ENCODE results near the gene EIF3L. TPM values are rescaled to one million over a fixed set of nuclear protein-coding genes. Genes with fewer than 3 reads are reported as not detected.

The EIF3L gene
- total RNA-seq, 1 experiment from 2014 or later: 739 TPM

DNA sequence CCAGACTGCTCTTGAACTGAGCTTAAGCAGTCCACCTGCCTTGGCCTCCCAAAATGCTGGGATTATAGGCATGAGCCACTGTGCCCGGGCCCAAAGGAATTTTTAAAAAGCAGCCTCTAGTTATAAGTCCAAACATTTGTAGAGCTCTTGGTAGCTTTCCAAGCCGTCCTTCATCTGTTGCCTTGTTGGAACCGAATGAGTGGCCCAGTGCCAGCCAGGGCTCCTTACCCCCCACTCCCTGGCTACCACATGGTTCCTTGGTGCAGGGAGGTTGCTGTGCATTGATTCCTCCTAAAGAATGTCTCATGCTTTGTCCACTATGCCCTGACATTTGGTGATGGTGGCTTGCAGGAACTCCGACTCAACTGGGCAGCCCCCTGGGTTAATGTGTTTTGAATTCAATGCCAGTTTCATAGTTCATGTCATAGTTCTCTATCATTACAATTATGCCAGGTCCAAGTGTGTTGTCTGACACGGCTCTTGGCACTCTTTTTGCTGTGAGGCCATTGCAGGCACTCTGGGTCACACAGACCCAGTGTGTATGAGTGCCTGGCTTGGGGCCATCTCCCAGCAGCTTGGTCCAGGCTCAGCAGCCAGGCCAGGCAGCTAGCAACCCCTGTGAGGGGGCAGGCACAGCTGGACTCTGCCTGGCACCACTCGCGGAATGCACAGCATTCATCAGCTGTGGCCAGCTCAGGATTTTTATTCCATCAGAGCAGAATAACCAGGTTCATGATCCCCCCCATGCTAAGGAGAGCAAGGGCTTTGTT lies 43.5 kb downstream of the EIF3L start:
- no CpG with 5 or more reads among the region's 7 CpGs for WGBS (ENCODE audit: extremely low coverage, insufficient read length, low lambda C conversion rate)
- H3K4me1 Mint-ChIP-seq: peaks cover 33 to 40% of the 10 kb centered on the region in 2 experiments

More for the DNA sequence above, 43.5 kb downstream of the EIF3L start:
- Histone ChIP-seq H4K20me1 (ENCODE audit: control insufficient read depth, insufficient read depth, insufficient read length) (no peaks in the 10 kb centered on the region), H4K91ac (ENCODE audit: insufficient read length, low read depth, low read length) (no peak overlapping the region), H2BK15ac (ENCODE audit: low read depth, low read length) (no peak overlapping the region), H3K23ac (ENCODE audit: insufficient read length, low read depth, low read length) (no peak overlapping the region), H3K4me1 (ENCODE audit: insufficient read depth, low read length) (peaks cover 9% of the 10 kb centered on the region; the same call in 1 of the 2 replicates), H3K79me2 (ENCODE audit: insufficient read depth, low read length) (no peaks in the 10 kb centered on the region), H3K18ac (ENCODE audit: insufficient read length, low read depth, low read length) (no peak overlapping the region), H3K27me3 (ENCODE audit: insufficient read depth, low read length) (no peaks in the 10 kb centered on the region; the same call in 1 of the 2 replicates), H3K4ac (ENCODE audit: low read depth, low read length) (no peak overlapping the region), H2AK5ac (ENCODE audit: insufficient read length, low read length) (no peak overlapping the region), H2BK5ac (ENCODE audit: insufficient read length, low read length) (no peak overlapping the region), H3K14ac (ENCODE audit: insufficient read depth, low read length) (no peak overlapping the region), H3K23me2 (ENCODE audit: insufficient read length, low read depth, low read length, poor library complexity, severe bottlenecking) (no peaks in the 10 kb centered on the region), H2AFZ (ENCODE audit: low read length) (no peak overlapping the region), H3K56ac (ENCODE audit: insufficient read length, low read depth, low read length) (no peak overlapping the region), H4K5ac (ENCODE audit: insufficient read length, low read depth, low read length) (no peak overlapping the region), H3K9ac (ENCODE audit: extremely low read depth, insufficient read length, low read length) (no peak overlapping the region), H3K4me2 (ENCODE audit: insufficient read depth, insufficient read length, low read length) (no peak overlapping the region), H2BK120ac (ENCODE audit: low read depth, low read length, poor library complexity, severe bottlenecking) (no peak overlapping the region), H3K79me1 (ENCODE audit: insufficient read depth, low read depth, low read length, poor library complexity, severe bottlenecking) (no peaks in the 10 kb centered on the region), H3K27ac (ENCODE audit: insufficient read length, low read depth, low read length) (no peak overlapping the region), H3K9me3 (ENCODE audit: control insufficient read depth, low read depth, low read length) (no peaks in the 10 kb centered on the region), H2BK20ac (ENCODE audit: low read depth, low read length, poor library complexity, severe bottlenecking) (no peak overlapping the region), H4K8ac (replicated peaks; ENCODE audit: insufficient read length, low read depth, low read length) (no peak overlapping the region), H2BK12ac (ENCODE audit: insufficient read length, low read depth, low read length) (no peak overlapping the region), H3T11ph (ENCODE audit: low read length) (no peak overlapping the region)
- Mint-ChIP-seq H3K27ac (peak overlapping the region; percentile 51 to 83 (median 60); a peak in 5 of 7 replicates), H3K27me3 (ENCODE audit: low read depth) (no peaks in the 10 kb centered on the region), H3K9me3 (no peaks in the 10 kb centered on the region), H3K36me3 (ENCODE audit: insufficient read depth in 1 of 3, low read depth in 3 of 3) (peaks cover 18 to 35% (median 22%) of the 10 kb centered on the region in 3 experiments), H3K4me3 (no peak overlapping the region; a peak in 1 of 5 replicates)
- TF ChIP-seq, protein P1, sequence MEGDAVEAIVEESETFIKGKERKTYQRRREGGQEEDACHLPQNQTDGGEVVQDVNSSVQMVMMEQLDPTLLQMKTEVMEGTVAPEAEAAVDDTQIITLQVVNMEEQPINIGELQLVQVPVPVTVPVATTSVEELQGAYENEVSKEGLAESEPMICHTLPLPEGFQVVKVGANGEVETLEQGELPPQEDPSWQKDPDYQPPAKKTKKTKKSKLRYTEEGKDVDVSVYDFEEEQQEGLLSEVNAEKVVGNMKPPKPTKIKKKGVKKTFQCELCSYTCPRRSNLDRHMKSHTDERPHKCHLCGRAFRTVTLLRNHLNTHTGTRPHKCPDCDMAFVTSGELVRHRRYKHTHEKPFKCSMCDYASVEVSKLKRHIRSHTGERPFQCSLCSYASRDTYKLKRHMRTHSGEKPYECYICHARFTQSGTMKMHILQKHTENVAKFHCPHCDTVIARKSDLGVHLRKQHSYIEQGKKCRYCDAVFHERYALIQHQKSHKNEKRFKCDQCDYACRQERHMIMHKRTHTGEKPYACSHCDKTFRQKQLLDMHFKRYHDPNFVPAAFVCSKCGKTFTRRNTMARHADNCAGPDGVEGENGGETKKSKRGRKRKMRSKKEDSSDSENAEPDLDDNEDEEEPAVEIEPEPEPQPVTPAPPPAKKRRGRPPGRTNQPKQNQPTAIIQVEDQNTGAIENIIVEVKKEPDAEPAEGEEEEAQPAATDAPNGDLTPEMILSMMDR (conservative IDR thresholded peaks at IDR 0.05): no peak
- no peak for DNase-seq

Data from H9 (cell line).